ENCODE measurements around the gene FOXF1.

FOXF1 gene

GRCh38 chr16:86505185-86505898 lies 5.0 kb upstream of the FOXF1 start:
- no peak for DNase-seq

GRCh38 chr16:86505899-86506864 lies 4.1 kb upstream of the FOXF1 start:
- no peak for DNase-seq

- DNase-seq, result no peak
Observed at GRCh38 chr16:86507173-86508027, 2.9 kb upstream of the FOXF1 start.

- DNase-seq, result no peak
Observed at GRCh38 chr16:86508028-86508946, 2.0 kb upstream of the FOXF1 start.

GRCh38 chr16:86508947-86509758 lies 1.2 kb upstream of the FOXF1 start:
- no peak for DNase-seq

- no peak for DNase-seq
Observed at GRCh38 chr16:86509759-86510464, 415 bp upstream of the FOXF1 start.

GRCh38 chr16:86511317-86512161 lies 1.2 kb downstream of the FOXF1 start:
- DNase-seq, result no peak

- no peak for DNase-seq
Observed at GRCh38 chr16:86512301-86512859, 2.1 kb downstream of the FOXF1 start.

GRCh38 chr16:86512860-86513470 lies 2.6 kb downstream of the FOXF1 start:
- DNase-seq, result no peak

GRCh38 chr16:86513471-86514277 lies 3.3 kb downstream of the FOXF1 start:
- no peak for DNase-seq

- no peak for DNase-seq
Observed at GRCh38 chr16:86514481-86515376, 4.4 kb downstream of the FOXF1 start.

GRCh38 chr16:86515413-86515776 lies 5.1 kb downstream of the FOXF1 start:
- no peak for DNase-seq

GRCh38 chr16:86515777-86516622 lies 5.7 kb downstream of the FOXF1 start:
- DNase-seq, result no peak

GRCh38 chr16:86516623-86517003 lies 6.3 kb downstream of the FOXF1 start:
- no peak for DNase-seq

- DNase-seq, result no peak
Observed at GRCh38 chr16:86517033-86517432, 6.7 kb downstream of the FOXF1 start.

Data from NCI-H187 (cell line).